MM.1S (cell line): ENCODE results near the gene ANKMY1.

Experiments
- DNase-seq: peaks from one replicate; pipeline ENCODE4 v3.0.0-alpha.2; 2015
- H2AFZ ChIP-seq: fragments of 300-600 bp; sonication (generic); 2 replicates; pipeline ENCODE4 v1.6.0; 2016; ENCODE audit warnings: antibody characterized with exemption, low read length
- H3F3A ChIP-seq: fragments of 300-600 bp; sonication (generic); 2 replicates; pipeline ENCODE4 v1.6.1; 2016; ENCODE audit warnings: mild to moderate bottlenecking, antibody characterized with exemption, low read length, moderate library complexity, mixed read lengths; ENCODE audit not compliant: insufficient read depth
- H3K27ac ChIP-seq: fragments of 300-600 bp; sonication (generic); 2 replicates; pipeline ENCODE4 v1.5.1; 2016; ENCODE audit warnings: mild to moderate bottlenecking, low read length
- H3K27me3 ChIP-seq: fragments of 300-600 bp; sonication (generic); replicated peaks from 2 replicates; pipeline ENCODE4 v1.6.0; 2016; ENCODE audit warnings: low read length; ENCODE audit not compliant: insufficient read depth
- H3K36me3 ChIP-seq: fragments of 300-600 bp; sonication (generic); replicated peaks from 2 replicates; pipeline ENCODE4 v1.6.1; 2016; ENCODE audit warnings: mild to moderate bottlenecking, low read length, mixed read lengths; ENCODE audit not compliant: insufficient read depth
- H3K4me1 ChIP-seq: fragments of 300-600 bp; sonication (generic); 2 replicates; pipeline ENCODE4 v1.6.1; 2016; ENCODE audit warnings: low read length, mixed read lengths
- H3K4me2 ChIP-seq: fragments of 300-600 bp; sonication (generic); 2 replicates; pipeline ENCODE4 v1.6.0; 2016; ENCODE audit warnings: low read depth, low read length
- H3K4me3 ChIP-seq: fragments of 300-600 bp; sonication (generic); 2 replicates; pipeline ENCODE4 v1.5.1; 2016; ENCODE audit warnings: low read length, mixed read lengths
- H3K79me2 ChIP-seq: fragments of 300-600 bp; sonication (generic); 2 replicates; pipeline ENCODE4 v1.6.1; 2016; ENCODE audit warnings: mixed run types, low read length, mixed read lengths
- H3K9ac ChIP-seq: fragments of 300-600 bp; sonication (generic); 2 replicates; pipeline ENCODE4 v1.6.1; 2016; ENCODE audit warnings: low read length, mixed read lengths
- H3K9me2 ChIP-seq: fragments of 300-600 bp; sonication (generic); replicated peaks from 2 replicates; pipeline ENCODE4 v1.6.1; 2016; ENCODE audit warnings: mild to moderate bottlenecking, low read length, mixed read lengths; ENCODE audit not compliant: insufficient read depth
- H3K9me3 ChIP-seq: fragments of 300-600 bp; sonication (generic); replicated peaks from 2 replicates; pipeline ENCODE4 v1.6.1; 2016; ENCODE audit warnings: mild to moderate bottlenecking, low read length, mixed read lengths; ENCODE audit not compliant: insufficient read depth
- H4K20me1 ChIP-seq: fragments of 300-600 bp; sonication (generic); 2 replicates; pipeline ENCODE4 v1.6.1; 2016; ENCODE audit warnings: mild to moderate bottlenecking, low read length, moderate library complexity, mixed read lengths; ENCODE audit not compliant: insufficient read depth
- CTCF ChIP-seq: fragments of 300-600 bp; sonication (generic); IDR thresholded peaks from 2 replicates; pipeline ENCODE4 v1.5.1; 2016; ENCODE audit warnings: antibody characterized with exemption, low read length, mixed read lengths
- EZH2 ChIP-seq: fragments of 300-600 bp; sonication (generic); optimal IDR thresholded peaks from 2 replicates; pipeline ENCODE3; 2017; ENCODE audit warnings: low read depth, mild to moderate bottlenecking, antibody characterized with exemption, low read length, mixed read lengths
- EZH2phosphoT487 ChIP-seq: fragments of 300-600 bp; sonication (generic); IDR thresholded peaks from 2 replicates; pipeline ENCODE4 v1.6.1; 2018; ENCODE audit warnings: antibody characterized with exemption, low read length

Gene ANKMY1

DNA sequence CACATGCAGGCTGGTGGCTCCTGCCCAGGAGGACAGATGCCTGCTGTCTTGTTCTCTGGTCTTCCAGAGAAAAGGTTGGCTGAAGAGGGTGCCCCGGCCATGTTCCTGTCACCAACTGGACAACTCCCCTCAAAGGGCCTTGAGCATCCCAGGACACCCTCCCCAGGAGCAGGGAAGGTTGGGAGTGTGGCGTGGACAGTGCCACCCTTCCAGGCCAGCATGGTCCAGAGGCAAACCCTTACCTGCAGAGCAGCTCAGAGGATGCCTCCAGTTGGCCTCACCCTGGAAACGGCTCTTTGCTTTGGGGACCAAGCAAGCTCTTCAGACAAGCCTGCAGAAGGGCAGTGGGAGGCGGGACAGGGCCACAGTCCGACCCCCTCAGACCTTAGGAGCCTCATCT is 127.2 kb downstream of the ANKMY1 start:
- Histone ChIP-seq H3K36me3 (no peaks in the 10 kb centered on the region), H3K4me2 (no peak overlapping the region), H3K9me3 (no peaks in the 10 kb centered on the region), H3K4me3 (no peak overlapping the region), H2AFZ (no peak overlapping the region), H3K27me3 (peaks cover 46% of the 10 kb centered on the region), H3K9me2 (no peaks in the 10 kb centered on the region), H3K27ac (no peak overlapping the region), H4K20me1 (no peaks in the 10 kb centered on the region), H3K4me1 (peaks cover 12% of the 10 kb centered on the region; the same call in 1 of the 2 replicates), H3F3A (peaks cover 21% of the 10 kb centered on the region), H3K9ac (no peak overlapping the region), H3K79me2 (no peaks in the 10 kb centered on the region)
- no peak for DNase-seq
- TF ChIP-seq CTCF (no peak), EZH2 (no peak), EZH2phosphoT487 (no peak)

GRCh38 chr2:240429872-240430491 is 127.8 kb downstream of the ANKMY1 start:
- Histone ChIP-seq H2AFZ (no peak overlapping the region), H3K4me3 (no peak overlapping the region), H3K27ac (peak overlapping the region; percentile 74; the same call in 1 of the 2 replicates), H3K4me1 (peaks cover 12% of the 10 kb centered on the region; the same call in 1 of the 2 replicates), H3K9ac (no peak overlapping the region), H3F3A (peaks cover 21% of the 10 kb centered on the region), H4K20me1 (no peaks in the 10 kb centered on the region), H3K9me3 (no peaks in the 10 kb centered on the region), H3K79me2 (no peaks in the 10 kb centered on the region), H3K9me2 (no peaks in the 10 kb centered on the region), H3K27me3 (peaks cover 46% of the 10 kb centered on the region), H3K4me2 (no peak overlapping the region), H3K36me3 (no peaks in the 10 kb centered on the region)
- TF ChIP-seq EZH2phosphoT487 (no peak), EZH2 (no peak), CTCF (no peak)
- no peak for DNase-seq
